K562 (cell line): ENCODE data around the gene CDKN1C.

Experiments used
- CTCF ChIP-seq, 3 experiments: IDR thresholded peaks in 2 of 3; conservative IDR thresholded peaks in 1 of 3; 2 replicates each; pipeline ENCODE4 v1.5.1; 2011 to 2012; ENCODE audit warnings: low read length in 3 of 3, mild to moderate bottlenecking in 3 of 3, control low read depth in 2 of 3, improper control_type of control experiment in 1 of 3, inconsistent platforms in 1 of 3, low read depth in 1 of 3, mixed read lengths in 1 of 3, moderate library complexity in 1 of 3; ENCODE audit not compliant: insufficient read depth in 2 of 3
- E2F6 ChIP-seq, 2 experiments: IDR thresholded peaks; 2 replicates each; pipeline ENCODE4 v1.6.1; 2011; ENCODE audit warnings: borderline replicate concordance in 1 of 2, control low read depth in 1 of 2, low read depth in 1 of 2, low read length in 1 of 2, mild to moderate bottlenecking in 1 of 2, mixed read lengths in 1 of 2, moderate library complexity in 1 of 2; ENCODE audit not compliant: insufficient read depth in 1 of 2, insufficient read length in 1 of 2, poor library complexity in 1 of 2, severe bottlenecking in 1 of 2; ENCODE audit errors: extremely low read depth in 1 of 2
- GABPA ChIP-seq: fragments of 200-800 bp; sonication (Bioruptor generic); conservative IDR thresholded peaks from 2 replicates; pipeline ENCODE4 v1.6.1; 2016; ENCODE audit warnings: low read depth, missing genetic modification characterization, missing compliant biosample characterization
- RAD51 ChIP-seq: fragments of 450-650 bp; IDR thresholded peaks from 2 replicates; pipeline ENCODE4 v1.7.1; 2016; ENCODE audit warnings: low read depth, mild to moderate bottlenecking, borderline replicate concordance
- TARDBP ChIP-seq: fragments of 450-650 bp; IDR thresholded peaks from 2 replicates; pipeline ENCODE4 v1.6.1; 2016
- ZNF384 ChIP-seq: IDR thresholded peaks from 2 replicates; pipeline ENCODE4 v1.6.1; 2012; ENCODE audit warnings: low read depth, low read length, improper control_type of control experiment

DNA sequence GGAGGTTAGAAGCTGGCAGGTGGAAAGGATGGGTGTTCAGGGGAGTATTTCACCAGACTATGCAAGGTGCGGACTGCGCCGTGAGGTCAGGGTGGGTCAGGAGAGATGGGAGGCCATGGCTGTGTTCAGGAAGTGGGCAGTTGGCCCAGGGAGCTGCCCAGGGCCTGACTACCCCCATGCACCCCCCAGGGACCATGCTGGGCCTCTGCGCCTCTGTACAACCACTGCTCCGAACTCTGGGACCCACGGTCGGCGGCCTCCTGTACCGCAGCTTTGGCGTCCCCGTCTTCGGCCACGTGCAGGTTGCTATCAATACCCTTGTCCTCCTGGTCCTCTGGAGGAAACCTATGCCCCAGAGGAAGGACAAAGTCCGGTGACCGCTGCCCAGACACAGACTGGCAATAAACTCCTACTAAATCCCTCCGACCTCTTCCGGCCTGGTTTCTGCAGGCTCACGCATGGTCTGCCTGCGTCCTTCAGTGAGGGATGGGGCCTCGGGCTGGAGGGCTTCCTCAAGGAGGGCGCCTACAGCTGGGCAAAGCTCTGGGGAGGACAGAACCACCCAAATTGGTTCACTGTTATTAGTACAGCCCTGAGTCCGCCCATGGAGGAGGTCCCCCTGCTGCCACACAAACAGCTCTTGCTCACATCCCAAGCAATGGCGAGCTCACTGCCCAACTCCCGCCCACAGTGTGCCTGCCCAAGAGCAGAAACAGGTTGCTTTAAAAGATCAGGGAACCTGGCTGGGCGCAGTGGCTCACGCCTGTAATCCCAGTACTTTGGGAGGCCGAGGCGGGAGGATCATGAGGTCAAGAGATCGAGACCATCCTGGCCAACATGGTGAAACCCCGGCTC is 39.5 kb upstream of the CDKN1C start:
- no peak for TF ChIP-seq TARDBP
- TF ChIP-seq CTCF (IDR thresholded peaks at IDR 0.05 in 2 of 3, conservative IDR thresholded peaks at IDR 0.05 in 1 of 3; ENCODE audit: insufficient read depth in 2 of 3, low read depth in 1 of 3, low read length in 3 of 3) = no peak
- TF ChIP-seq RAD51 = no peak
- TF ChIP-seq E2F6 (IDR thresholded peaks at IDR 0.05; ENCODE audit: borderline replicate concordance in 1 of 2, extremely low read depth in 1 of 2, insufficient read depth in 1 of 2, insufficient read length in 1 of 2, low read depth in 1 of 2, low read length in 1 of 2, poor library complexity in 1 of 2, severe bottlenecking in 1 of 2) = no peak
- TF ChIP-seq ZNF384 = no peak
- TF ChIP-seq GABPA = no peak
